PFSK-1 (cell line): ENCODE data around the gene HSD17B4.

Experiments
- POLR2AphosphoS5 ChIP-seq: IDR thresholded peaks from 2 replicates; pipeline ENCODE4 v1.6.1; 2012; ENCODE audit warnings: low read depth, mild to moderate bottlenecking, control low read depth, low read length, moderate library complexity
- SIN3A ChIP-seq: IDR thresholded peaks from 2 replicates; pipeline ENCODE4 v1.6.1; 2012; ENCODE audit warnings: mild to moderate bottlenecking, low read length, moderate library complexity, borderline replicate concordance; ENCODE audit not compliant: insufficient read depth
- TAF1 ChIP-seq: IDR thresholded peaks from 2 replicates; pipeline ENCODE4 v1.6.1; 2012; ENCODE audit warnings: low read length, control low read depth, borderline replicate concordance; ENCODE audit not compliant: insufficient read depth
- TF ChIP-seq, protein P1 (sequence below), 2 experiments: IDR thresholded peaks; 2 replicates each; pipeline versions ENCODE4 v1.6.1 to v1.8.0; 2011 to 2012; ENCODE audit warnings: low read depth in 2 of 2, low read length in 2 of 2, control low read depth in 1 of 2, inconsistent platforms in 1 of 2, mild to moderate bottlenecking in 1 of 2, moderate library complexity in 1 of 2; ENCODE audit not compliant: insufficient read depth in 1 of 2

DNA sequence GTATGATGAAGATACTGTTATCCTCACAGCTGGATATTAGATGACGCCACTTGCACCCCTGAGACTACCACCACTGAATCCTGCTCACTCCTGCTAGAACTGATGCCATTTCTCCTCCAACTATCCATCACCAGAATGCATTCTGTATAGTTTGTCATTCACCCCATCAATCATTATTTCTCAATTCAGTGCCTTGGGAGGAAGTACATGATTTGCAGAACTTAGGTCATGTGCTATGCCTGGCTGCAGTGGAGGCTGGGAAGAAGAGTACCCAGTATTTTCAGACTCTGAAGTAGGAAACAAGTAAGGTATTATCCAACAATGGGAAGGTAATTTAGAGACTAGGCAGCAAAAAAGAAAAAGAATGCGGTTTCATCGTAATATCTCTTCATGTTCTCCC, 26.2 kb upstream of the HSD17B4 start:
- no peak for TF ChIP-seq POLR2AphosphoS5
- no peak for TF ChIP-seq TAF1
- TF ChIP-seq, protein P1, sequence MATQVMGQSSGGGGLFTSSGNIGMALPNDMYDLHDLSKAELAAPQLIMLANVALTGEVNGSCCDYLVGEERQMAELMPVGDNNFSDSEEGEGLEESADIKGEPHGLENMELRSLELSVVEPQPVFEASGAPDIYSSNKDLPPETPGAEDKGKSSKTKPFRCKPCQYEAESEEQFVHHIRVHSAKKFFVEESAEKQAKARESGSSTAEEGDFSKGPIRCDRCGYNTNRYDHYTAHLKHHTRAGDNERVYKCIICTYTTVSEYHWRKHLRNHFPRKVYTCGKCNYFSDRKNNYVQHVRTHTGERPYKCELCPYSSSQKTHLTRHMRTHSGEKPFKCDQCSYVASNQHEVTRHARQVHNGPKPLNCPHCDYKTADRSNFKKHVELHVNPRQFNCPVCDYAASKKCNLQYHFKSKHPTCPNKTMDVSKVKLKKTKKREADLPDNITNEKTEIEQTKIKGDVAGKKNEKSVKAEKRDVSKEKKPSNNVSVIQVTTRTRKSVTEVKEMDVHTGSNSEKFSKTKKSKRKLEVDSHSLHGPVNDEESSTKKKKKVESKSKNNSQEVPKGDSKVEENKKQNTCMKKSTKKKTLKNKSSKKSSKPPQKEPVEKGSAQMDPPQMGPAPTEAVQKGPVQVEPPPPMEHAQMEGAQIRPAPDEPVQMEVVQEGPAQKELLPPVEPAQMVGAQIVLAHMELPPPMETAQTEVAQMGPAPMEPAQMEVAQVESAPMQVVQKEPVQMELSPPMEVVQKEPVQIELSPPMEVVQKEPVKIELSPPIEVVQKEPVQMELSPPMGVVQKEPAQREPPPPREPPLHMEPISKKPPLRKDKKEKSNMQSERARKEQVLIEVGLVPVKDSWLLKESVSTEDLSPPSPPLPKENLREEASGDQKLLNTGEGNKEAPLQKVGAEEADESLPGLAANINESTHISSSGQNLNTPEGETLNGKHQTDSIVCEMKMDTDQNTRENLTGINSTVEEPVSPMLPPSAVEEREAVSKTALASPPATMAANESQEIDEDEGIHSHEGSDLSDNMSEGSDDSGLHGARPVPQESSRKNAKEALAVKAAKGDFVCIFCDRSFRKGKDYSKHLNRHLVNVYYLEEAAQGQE (IDR thresholded peaks at IDR 0.05; ENCODE audit: insufficient read depth in 1 of 2, low read depth in 2 of 2, low read length in 2 of 2): no peak
- TF ChIP-seq SIN3A: no peak
